ENCODE data around the gene ZNF423. TPM values are rescaled to one million over a fixed set of nuclear protein-coding genes. Genes with fewer than 3 reads are reported as not detected.

ZNF423 gene
- total RNA-seq, 4 donors from 2014 or later: 6.6 to 22.9 (median 8.6) TPM

GRCh38 chr16:49603956-49604355, 252.0 kb downstream of the ZNF423 start:
- TF ChIP-seq CTCF (IDR thresholded peaks at IDR 0.05): no peak
- ATAC-seq (ENCODE audit: low FRiP score) (no peak), DNase-seq (ENCODE audit: low spot score) (no peak)

- DNase-seq (ENCODE audit: low spot score) (no peak), ATAC-seq (ENCODE audit: low FRiP score) (no peak)
- no peak for TF ChIP-seq CTCF (IDR thresholded peaks at IDR 0.05)
These were observed 253.0 kb downstream of the ZNF423 start for GRCh38 chr16:49602976-49603310.

GRCh38 chr16:49602201-49602975, 253.5 kb downstream of the ZNF423 start:
- TF ChIP-seq CTCF (IDR thresholded peaks at IDR 0.05): no peak
- DNase-seq (ENCODE audit: low spot score) (no peak), ATAC-seq (ENCODE audit: low FRiP score) (no peak)

GRCh38 chr16:49601576-49601975, 254.3 kb downstream of the ZNF423 start:
- TF ChIP-seq CTCF (IDR thresholded peaks at IDR 0.05): no peak
- no peak for ATAC-seq (ENCODE audit: low FRiP score)
- DNase-seq (ENCODE audit: low spot score): no peak

GRCh38 chr16:49600976-49601375, 254.9 kb downstream of the ZNF423 start:
- no peak for ATAC-seq (ENCODE audit: low FRiP score)
- no peak for DNase-seq (ENCODE audit: low spot score)
- no peak for TF ChIP-seq CTCF (IDR thresholded peaks at IDR 0.05)

- no peak for TF ChIP-seq CTCF (IDR thresholded peaks at IDR 0.05)
- DNase-seq (ENCODE audit: low spot score) (no peak), ATAC-seq (ENCODE audit: low FRiP score) (no peak)
These were observed 255.4 kb downstream of the ZNF423 start for GRCh38 chr16:49600536-49600935.

- no peak for ATAC-seq (ENCODE audit: low FRiP score)
- no peak for DNase-seq (ENCODE audit: low spot score)
- TF ChIP-seq CTCF (IDR thresholded peaks at IDR 0.05): no peak
These were observed 256.2 kb downstream of the ZNF423 start for GRCh38 chr16:49599704-49600103.
